ENCODE measurements around the gene CCDC57. TPM values are rescaled to one million over a fixed set of nuclear protein-coding genes. Genes with fewer than 3 reads are reported as not detected.

Gene CCDC57
- total and polyA plus RNA-seq, 9 of the 15 experiments (the other 6 are each of a cell fraction or from before 2014, with no cell fraction given), result 0.83 to 36.2 (median 13.6) TPM

DNA sequence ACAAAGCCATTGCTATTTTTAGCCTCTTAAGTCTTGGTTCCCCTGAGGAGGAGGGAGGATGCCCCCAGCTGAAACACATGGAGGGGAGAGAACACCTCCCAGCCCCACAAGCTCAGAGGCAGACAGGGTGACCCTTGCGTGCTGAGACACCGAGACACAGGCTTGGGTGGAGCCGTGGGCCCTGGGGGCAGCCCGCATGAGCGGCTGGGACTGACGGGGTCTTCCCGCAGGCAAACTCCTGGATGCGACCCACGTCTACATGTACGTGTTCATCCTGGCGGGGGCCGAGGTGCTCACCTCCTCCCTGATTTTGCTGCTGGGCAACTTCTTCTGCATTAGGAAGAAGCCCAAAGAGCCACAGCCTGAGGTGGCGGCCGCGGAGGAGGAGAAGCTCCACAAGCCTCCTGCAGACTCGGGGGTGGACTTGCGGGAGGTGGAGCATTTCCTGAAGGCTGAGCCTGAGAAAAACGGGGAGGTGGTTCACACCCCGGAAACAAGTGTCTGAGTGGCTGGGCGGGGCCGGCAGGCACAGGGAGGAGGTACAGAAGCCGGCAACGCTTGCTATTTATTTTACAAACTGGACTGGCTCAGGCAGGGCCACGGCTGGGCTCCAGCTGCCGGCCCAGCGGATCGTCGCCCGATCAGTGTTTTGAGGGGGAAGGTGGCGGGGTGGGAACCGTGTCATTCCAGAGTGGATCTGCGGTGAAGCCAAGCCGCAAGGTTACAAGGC is 26.0 kb upstream of the CCDC57 start (continued):
- TF ChIP-seq, protein P1, sequence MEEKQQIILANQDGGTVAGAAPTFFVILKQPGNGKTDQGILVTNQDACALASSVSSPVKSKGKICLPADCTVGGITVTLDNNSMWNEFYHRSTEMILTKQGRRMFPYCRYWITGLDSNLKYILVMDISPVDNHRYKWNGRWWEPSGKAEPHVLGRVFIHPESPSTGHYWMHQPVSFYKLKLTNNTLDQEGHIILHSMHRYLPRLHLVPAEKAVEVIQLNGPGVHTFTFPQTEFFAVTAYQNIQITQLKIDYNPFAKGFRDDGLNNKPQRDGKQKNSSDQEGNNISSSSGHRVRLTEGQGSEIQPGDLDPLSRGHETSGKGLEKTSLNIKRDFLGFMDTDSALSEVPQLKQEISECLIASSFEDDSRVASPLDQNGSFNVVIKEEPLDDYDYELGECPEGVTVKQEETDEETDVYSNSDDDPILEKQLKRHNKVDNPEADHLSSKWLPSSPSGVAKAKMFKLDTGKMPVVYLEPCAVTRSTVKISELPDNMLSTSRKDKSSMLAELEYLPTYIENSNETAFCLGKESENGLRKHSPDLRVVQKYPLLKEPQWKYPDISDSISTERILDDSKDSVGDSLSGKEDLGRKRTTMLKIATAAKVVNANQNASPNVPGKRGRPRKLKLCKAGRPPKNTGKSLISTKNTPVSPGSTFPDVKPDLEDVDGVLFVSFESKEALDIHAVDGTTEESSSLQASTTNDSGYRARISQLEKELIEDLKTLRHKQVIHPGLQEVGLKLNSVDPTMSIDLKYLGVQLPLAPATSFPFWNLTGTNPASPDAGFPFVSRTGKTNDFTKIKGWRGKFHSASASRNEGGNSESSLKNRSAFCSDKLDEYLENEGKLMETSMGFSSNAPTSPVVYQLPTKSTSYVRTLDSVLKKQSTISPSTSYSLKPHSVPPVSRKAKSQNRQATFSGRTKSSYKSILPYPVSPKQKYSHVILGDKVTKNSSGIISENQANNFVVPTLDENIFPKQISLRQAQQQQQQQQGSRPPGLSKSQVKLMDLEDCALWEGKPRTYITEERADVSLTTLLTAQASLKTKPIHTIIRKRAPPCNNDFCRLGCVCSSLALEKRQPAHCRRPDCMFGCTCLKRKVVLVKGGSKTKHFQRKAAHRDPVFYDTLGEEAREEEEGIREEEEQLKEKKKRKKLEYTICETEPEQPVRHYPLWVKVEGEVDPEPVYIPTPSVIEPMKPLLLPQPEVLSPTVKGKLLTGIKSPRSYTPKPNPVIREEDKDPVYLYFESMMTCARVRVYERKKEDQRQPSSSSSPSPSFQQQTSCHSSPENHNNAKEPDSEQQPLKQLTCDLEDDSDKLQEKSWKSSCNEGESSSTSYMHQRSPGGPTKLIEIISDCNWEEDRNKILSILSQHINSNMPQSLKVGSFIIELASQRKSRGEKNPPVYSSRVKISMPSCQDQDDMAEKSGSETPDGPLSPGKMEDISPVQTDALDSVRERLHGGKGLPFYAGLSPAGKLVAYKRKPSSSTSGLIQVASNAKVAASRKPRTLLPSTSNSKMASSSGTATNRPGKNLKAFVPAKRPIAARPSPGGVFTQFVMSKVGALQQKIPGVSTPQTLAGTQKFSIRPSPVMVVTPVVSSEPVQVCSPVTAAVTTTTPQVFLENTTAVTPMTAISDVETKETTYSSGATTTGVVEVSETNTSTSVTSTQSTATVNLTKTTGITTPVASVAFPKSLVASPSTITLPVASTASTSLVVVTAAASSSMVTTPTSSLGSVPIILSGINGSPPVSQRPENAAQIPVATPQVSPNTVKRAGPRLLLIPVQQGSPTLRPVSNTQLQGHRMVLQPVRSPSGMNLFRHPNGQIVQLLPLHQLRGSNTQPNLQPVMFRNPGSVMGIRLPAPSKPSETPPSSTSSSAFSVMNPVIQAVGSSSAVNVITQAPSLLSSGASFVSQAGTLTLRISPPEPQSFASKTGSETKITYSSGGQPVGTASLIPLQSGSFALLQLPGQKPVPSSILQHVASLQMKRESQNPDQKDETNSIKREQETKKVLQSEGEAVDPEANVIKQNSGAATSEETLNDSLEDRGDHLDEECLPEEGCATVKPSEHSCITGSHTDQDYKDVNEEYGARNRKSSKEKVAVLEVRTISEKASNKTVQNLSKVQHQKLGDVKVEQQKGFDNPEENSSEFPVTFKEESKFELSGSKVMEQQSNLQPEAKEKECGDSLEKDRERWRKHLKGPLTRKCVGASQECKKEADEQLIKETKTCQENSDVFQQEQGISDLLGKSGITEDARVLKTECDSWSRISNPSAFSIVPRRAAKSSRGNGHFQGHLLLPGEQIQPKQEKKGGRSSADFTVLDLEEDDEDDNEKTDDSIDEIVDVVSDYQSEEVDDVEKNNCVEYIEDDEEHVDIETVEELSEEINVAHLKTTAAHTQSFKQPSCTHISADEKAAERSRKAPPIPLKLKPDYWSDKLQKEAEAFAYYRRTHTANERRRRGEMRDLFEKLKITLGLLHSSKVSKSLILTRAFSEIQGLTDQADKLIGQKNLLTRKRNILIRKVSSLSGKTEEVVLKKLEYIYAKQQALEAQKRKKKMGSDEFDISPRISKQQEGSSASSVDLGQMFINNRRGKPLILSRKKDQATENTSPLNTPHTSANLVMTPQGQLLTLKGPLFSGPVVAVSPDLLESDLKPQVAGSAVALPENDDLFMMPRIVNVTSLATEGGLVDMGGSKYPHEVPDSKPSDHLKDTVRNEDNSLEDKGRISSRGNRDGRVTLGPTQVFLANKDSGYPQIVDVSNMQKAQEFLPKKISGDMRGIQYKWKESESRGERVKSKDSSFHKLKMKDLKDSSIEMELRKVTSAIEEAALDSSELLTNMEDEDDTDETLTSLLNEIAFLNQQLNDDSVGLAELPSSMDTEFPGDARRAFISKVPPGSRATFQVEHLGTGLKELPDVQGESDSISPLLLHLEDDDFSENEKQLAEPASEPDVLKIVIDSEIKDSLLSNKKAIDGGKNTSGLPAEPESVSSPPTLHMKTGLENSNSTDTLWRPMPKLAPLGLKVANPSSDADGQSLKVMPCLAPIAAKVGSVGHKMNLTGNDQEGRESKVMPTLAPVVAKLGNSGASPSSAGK (IDR thresholded peaks at IDR 0.05), result no peak; the same call in 1 of the 2 replicates
- peak; percentile 79 for TF ChIP-seq POLR2A (conservative IDR thresholded peaks at IDR 0.05)
- no peak for TF ChIP-seq YBX1 (IDR thresholded peaks at IDR 0.05)
- no peak for TF ChIP-seq GATAD2B (IDR thresholded peaks at IDR 0.05; ENCODE audit: borderline replicate concordance)
- TF ChIP-seq DACH1 (IDR thresholded peaks at IDR 0.05; ENCODE audit: partially characterized antibody), result no peak
- TF ChIP-seq SRSF7 (optimal IDR thresholded peaks at IDR 0.05; ENCODE audit: low read depth, low read length), result no peak
- no peak for TF ChIP-seq CBFA2T3 (IDR thresholded peaks at IDR 0.05)
- TF ChIP-seq, protein P2, sequence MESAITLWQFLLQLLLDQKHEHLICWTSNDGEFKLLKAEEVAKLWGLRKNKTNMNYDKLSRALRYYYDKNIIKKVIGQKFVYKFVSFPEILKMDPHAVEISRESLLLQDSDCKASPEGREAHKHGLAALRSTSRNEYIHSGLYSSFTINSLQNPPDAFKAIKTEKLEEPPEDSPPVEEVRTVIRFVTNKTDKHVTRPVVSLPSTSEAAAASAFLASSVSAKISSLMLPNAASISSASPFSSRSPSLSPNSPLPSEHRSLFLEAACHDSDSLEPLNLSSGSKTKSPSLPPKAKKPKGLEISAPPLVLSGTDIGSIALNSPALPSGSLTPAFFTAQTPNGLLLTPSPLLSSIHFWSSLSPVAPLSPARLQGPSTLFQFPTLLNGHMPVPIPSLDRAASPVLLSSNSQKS (CRISPR knock-in tag; IDR thresholded peaks at IDR 0.05), result no peak
- TF ChIP-seq KLF1 (tag; IDR thresholded peaks at IDR 0.05), result no peak
- TF ChIP-seq ZBTB1 (CRISPR knock-in tag; IDR thresholded peaks at IDR 0.05; ENCODE audit: borderline replicate concordance, low read depth), result no peak
- no peak for TF ChIP-seq SREBF1 (IDR thresholded peaks at IDR 0.05; ENCODE audit: borderline replicate concordance, low read depth, low read length)
- TF ChIP-seq SREBF2 (CRISPR knock-in tag; IDR thresholded peaks at IDR 0.05), result no peak
- no peak for TF ChIP-seq RFX5 (IDR thresholded peaks at IDR 0.05; ENCODE audit: low read depth, low read length)
- TF ChIP-seq ZNF766 (CRISPR knock-in tag; conservative IDR thresholded peaks at IDR 0.05), result no peak
- TF ChIP-seq MYNN (IDR thresholded peaks at IDR 0.05), result no peak
- TF ChIP-seq MYNN (CRISPR knock-in tag; IDR thresholded peaks at IDR 0.05), result no peak
- no peak for TF ChIP-seq PTBP1 (IDR thresholded peaks at IDR 0.05; ENCODE audit: low read depth, low read length)
- TF ChIP-seq ZNF274 (IDR thresholded peaks at IDR 0.05; ENCODE audit: borderline replicate concordance, low read depth, low read length), result no peak
